Activated CD4-positive, alpha-beta T cell treated with anti-CD3 and anti-CD28 coated beads for 48 hours (primary cell): ENCODE measurements around the gene NDUFB2.
"Not testable (repeated sequence)": the region's sequence is repeated elsewhere in the genome, so short reads cannot be mapped to it uniquely, and the experiment has no call there.

Experiments used
- DNase-seq: peaks from one replicate; pipeline ENCODE4 v3.0.0-alpha.2; 2020

The NDUFB2 gene

DNA sequence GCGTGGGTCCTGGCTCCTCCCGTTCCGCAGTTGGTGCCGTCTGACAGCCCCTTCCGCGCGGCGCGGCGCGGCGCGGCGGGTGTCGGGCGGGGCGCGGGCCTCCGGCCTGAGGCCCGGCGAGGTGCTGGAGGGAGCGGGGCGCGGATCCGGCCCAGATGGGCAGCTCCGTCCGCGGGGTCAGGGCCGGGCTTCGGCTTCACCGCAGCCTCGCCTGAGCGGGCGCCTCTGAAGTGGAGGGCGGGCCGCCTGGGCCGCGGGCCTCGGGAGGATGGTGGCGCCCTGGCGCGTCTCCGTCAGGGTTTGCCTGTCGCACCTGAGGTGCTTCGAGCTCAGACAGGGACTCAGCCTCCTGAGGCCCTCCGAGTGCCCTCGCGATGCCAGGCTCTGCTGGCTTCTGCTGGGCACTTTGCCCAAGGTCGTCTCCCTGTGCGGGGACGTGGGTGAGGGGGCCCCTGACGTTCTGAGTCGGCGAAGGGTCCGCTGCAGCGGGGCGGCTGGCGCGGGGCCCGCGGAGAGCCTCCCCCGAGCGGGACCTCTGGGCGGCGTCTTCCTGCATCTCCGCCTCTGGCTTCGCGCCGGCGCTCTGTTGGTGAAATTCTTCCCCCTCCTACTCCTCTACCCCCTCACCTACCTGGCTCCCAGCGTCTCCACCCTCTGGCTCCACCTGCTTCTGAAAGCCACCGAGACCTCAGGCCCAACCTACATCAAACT lies 23.3 kb upstream of the NDUFB2 start:
- DNase-seq: peak; percentile 65

DNA sequence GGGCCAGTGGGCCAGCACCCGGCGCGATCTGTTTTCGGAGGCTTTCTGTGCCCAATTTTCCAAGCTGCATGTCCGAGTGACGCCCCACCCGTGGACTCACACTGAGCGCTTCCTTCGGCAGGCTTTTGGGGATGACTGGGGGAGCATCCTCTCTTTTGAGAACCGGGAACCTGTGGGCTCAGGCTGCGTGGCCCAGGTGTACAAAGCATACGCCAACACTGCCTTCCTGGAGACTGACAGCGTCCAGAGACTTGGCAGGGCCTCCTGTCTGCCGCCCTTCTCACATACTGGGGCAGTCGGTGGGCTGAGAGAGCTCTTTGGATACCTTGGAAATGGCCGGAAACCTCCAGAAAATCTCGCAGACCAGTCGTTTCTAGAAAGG lies 22.7 kb upstream of the NDUFB2 start:
- no peak for DNase-seq

DNA sequence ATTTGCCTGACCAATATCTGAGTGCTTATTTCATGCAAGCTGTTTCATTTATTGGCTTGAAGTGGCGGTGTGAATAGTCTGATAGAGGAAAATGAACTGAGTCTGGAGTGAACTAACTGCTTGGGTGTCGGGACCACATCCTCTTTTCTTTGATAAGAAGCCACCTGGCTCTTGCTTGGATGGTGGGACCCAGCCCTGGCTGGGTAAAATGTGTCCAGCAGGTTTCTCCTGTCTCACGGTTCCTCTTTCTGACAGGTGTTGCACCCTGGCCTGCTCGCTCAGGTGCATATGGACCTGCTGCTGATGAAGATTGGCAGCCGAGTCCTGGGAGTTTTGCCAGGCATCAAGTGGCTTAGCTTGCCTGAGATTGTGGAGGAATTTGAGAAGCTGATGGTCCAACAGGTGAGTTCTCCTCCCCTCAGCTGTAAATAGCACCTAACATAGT lies 22.1 kb upstream of the NDUFB2 start:
- no peak for DNase-seq

DNA sequence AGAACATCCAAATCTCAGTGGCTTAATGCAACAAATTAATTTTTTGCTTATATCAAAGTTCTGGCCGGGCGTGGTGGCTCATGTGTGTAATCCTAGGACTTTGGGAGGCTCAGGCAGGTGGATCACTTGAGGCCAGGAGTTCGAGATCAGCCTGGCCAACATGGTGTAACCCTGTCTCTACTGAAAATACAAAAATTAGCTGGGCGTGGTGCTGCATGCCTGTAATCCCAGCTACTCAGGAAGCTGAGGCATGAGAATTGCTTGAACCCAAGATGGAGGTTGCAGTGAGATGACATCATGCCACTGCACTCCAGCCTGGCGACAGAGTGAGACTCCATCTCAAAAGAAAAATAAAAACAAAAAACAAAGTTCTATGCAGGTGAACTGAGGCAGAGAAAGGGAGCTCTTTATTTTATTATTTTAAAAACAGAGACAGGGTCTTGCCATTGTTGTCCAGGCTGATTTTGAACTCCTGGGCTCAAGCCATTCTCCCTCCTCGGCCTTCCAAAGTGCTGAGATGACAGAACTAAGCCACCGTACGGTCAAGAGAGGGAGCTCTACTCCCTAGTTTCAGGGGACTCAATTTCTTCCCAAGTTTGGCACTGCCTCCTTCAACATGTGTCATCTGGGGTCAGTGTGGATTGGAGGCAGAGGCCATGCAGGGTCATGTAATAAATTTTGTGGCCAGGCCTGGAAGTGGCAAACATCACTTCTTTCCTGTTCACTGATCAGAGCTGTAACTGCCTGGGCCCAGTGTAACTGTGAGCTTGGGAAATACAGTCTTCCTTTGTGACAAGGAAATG lies 21.4 kb upstream of the NDUFB2 start:
- no peak for DNase-seq

DNA sequence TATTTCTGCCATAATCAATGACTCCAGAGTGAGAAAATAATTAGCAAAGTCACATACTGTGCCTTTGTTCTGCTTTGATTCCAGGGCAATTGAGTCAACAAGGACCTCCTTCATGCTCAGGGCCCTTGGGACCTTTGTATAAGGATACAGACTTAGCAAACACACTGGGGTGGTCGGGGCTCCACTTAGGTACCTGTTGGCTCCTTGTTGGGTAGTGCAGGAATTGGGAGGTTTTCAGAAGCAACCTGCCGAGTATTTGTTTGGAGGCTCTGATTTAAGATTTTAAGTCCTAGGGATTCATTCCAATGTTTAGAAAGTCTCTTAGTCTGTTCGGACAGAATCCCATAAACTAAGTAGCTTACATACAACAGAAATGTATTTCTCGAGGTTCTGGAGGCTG lies 20.8 kb upstream of the NDUFB2 start:
- DNase-seq: no peak

DNA sequence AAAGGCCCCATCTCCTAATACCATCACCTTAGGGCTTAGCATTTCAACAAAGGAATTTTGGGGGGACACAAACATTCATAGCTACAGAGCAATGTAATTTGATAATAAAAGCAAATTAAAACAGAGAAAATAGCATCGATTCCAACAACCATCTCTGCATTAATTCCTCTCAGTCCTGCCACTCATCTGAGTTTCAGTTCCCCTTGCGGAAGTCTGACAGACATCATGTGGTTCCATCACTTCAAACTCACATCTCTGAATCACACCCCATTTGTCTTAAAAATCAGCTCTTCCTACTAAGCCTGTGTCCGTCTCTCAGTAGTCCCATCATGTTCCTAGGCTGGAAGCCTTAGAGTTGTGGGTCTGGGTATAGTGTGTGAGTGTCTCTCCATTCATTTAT lies 20.2 kb upstream of the NDUFB2 start:
- no peak for DNase-seq

DNA sequence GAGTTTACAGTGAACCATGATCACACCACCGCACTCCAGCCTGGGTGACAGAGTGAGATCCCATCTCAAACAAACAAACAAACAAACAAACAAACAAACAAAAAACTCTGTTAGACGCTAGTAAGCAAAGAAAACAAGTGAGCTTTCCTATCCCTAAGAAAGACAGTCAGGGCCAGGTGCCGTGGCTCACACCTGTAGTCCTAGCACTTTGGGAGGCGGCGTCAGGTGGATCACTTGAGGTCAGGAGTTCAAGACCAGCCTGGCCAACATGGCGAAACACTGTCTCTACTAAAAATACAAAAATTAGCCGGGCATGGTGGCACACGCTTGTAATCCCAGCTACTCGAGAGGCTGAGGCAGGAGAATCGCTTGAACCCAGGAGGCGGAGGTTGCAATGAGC lies 19.6 kb upstream of the NDUFB2 start:
- DNase-seq: not testable (repeated sequence)

DNA sequence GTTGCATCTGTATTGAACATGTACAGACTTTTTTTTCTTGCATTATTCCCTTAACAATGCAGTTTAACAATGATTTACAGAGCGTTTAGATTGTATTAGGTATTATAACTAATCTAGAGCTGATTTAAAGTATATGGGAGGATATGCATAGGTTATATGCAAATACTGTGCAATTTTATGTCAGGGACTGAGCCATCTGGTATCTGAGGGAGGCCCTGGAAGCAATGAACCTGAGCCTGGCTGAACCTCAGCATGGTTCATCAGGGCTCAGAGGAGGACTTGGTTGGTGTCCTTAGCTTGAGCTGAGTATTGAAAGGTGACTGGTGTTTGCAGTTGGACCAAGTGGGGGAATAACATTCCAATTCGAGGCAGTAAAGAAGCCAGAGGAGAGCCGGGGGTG lies 19.0 kb upstream of the NDUFB2 start:
- no peak for DNase-seq

DNA sequence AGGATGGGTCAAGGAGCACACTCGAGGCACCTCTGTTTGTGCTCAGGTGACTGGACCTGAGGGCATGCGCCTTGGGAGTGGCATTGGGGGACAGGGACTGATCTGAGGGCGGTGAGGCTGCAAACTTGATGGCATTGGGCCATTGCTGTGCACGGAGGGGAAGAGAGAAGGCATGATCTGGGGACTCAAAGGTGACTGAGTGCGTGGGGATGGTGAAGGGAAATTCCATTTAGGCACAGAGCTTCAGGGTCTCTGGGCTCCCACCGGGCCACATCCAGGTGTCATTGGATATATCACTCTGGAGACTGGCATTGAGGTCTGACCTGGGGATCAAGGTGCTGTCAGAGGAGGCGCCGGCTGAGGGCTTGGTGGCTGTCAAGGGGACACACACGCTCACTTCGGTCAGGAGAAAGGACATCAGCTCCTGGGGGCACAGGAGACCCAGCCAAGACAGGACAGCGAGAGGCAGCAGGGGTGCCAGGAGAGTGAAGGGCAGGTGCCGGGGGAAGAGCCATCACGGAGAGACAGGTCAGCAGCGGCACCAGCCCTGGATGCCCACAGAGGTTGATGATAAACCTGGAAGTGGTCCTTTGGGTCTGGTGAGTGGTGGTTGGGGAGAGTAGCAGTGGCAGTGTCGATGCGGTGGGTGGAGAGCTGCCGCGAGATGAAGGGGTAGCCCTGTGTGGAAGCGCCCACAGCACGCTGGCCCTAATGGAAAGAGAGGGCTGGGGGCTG lies 18.3 kb upstream of the NDUFB2 start:
- DNase-seq: no peak

DNA sequence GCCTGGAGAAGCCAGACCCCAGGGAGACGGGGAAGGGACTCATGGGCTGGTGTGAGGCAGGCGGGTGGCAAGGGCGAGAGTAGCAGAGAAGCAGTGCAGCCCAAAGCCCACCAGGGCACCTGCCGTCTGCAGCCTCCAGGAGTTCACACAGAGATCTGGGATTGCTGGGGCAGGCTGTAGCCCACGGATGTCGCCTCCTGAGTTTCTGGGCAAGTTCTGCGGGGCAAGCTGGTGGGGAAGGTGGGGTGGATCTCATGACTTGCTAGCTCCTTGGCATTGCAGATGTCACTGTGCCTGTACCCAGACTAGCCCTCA lies 17.7 kb upstream of the NDUFB2 start:
- DNase-seq: no peak

DNA sequence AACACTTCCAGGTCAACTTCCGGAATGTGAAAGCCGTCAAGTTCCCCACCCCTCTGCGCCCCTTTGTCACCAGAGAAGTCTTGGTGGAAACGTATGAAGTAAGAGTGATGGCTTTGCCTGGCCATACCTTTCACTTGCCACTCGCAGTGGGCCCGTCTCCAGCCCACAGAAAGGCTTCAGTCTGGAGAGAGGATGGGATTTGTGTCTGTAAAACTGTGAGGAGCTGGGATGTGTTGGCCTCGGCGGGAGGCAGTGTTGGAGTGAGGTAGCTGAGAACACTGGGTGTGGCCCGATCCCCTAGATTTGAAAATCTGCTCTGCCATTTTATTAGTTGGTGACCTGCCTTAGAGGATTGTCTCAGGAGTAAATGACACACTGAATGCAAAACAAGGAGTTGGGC lies 17.3 kb upstream of the NDUFB2 start:
- no peak for DNase-seq

DNA sequence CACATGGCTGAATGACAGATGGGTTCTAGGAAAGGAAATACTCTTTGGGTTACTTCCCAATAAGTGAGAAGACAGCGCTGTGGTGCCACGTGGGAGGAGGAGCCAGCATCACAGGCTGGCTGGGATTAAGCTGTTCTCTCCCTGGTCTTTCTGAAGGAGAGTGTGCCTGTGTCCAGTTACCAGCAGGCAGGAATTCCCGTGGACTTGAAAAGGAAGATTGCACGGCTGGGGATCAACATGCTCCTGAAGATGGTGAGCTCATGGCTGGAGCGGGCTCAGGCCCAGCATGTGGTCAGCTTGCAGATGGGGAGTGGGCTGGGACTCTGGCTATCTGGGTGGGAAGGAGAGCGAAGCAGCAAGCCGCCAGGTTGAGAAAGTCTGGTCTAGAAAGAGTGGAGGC lies 15.6 kb upstream of the NDUFB2 start:
- DNase-seq: no peak

DNA sequence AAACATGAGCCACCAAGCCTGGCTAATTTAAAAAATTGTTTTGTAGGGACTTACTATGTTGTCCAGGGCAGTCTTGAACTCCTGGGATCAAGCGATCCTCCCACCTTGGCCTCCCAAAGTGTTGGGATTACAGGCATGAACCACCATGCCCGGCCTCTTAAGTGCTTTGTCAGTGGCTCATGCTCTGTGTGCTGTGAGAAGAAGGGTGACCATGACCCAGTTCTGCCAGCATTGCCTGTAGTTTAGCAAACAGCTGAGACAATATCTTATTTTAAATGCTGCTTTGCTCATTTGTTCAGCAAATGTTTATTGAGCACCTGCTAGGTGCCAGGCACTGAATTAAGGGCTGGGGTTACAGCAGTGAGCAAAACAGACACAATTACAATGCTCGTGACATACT lies 14.7 kb upstream of the NDUFB2 start:
- no peak for DNase-seq

DNA sequence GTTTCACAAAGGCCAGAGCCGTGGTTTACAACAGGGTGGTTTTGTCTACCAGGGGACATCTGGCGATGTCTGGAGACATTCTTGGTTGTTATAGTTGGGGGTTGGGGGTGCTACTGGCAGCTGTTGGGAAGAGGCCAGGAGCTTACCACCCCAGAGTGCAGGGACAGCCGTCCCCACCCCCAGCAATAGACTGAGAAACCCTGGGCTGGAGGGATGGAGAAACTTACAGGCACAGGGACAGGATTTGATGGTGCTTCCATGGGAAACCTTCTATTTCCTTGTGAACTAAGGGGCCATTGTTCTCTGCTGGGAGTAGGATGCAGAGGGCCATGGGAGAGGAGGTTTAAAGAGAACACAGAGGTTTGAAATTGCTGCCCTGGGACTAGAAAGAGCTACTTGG lies 12.9 kb upstream of the NDUFB2 start:
- DNase-seq: no peak

DNA sequence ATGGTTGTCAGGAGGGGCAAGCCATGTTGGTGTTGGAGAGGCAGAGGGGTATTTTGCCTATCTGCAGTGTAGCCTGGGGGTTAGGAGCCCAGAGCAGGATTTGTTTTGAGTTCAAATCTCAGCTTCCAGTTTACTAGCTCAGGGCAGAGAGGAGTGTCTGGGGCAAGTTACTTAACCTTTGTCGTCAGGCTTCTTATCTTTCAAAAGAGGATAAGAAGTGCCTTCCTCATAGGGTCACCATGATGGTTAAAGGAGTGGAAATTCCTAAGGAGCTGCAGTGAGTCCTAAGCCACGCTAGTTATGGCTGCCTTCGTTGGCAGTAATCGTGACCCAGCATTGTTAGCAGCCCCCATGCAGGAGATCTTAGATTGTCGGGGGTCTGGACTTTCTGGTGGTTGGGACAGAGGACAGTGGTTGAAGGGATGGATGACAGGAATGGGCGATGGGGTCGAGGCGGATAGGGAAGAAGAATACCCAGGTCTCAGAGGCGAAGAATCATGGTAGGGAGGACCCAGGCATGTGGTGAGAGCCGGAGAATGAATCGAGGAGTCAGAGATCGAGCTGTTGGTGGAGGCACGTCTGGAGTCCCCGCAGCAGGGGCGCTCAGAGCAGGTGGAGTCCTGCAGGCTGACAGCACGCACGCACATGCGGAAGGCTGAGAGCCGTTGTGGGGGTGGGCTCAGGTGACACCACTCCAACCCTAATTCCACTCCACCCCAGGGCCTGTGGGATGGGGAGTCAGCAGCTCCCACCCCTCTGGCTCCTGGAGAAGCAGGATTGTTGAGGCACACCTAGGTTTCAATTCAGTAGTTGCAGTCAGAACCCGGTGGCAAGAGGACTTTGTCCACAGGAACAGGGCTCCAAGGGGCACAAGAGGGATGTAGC lies 12.2 kb upstream of the NDUFB2 start:
- DNase-seq: no peak

DNA sequence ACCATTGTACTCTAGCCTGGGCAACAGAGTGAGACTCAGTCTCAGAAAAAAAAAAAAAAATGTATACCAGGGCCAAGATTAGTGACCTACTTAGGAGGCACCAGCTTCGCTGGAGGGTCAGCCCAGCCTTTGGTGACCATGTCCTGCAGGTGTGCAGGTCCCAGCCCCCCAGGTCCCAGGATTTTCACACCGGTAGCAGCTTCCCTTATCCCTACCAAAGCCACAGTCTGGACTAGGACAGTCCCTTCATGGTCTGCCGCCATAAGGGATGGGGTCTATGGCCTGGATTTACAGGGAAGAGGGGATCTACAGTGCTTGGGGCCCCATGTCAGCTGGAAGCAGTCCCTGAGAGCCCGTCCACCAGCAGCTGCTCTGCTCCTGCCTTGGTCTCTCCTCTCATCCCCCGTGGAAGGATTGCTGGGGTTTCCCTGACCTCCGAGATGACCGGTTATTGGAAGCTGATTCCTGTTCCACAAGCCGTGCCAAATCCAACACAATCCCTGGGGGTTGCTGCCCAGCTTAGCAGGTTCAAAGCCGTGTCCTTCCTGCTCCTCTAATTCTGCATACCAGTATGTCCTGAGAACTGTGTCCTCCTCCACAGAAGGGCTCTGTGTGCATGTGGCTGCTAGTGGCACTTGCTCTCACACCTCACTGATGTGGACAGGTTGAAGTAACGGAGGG lies 11.0 kb upstream of the NDUFB2 start:
- no peak for DNase-seq

DNA sequence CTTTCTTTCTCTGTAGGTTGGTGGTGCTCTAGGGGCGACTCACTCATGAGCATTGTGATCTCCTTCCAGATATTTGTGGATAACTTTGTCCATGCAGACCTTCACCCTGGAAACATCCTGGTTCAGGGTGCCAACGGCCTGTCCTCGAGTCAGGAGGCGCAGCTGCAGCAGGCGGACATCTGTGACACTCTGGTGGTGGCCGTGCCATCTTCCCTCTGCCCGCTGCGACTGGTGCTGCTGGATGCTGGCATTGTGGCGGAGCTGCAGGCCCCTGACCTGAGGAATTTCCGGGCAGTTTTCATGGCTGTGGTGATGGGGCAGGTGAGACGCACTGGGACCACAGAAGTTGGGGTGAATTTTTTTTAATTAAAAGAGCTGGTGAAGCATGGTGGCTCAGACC lies 9.6 kb upstream of the NDUFB2 start:
- DNase-seq: no peak

DNA sequence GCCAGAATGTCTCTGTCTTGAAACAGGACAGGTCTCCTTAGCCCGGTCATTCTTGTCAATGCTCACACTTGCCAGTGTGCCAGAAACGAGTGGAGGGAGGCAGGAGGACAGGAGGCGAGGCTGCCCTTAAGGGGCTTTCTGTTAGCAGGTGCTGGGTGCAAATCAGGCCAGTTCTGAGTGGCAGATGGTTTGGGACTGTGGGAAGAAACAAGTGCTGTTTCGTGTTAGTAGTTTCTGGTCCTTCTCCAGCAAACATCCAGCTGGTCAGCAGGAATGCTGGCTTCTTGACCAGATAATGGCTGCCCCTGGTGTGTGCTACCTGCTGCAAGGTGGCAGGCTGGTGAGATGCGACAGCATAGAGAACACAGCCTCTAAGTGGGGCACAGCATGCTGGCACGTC lies 8.2 kb upstream of the NDUFB2 start:
- no peak for DNase-seq

DNA sequence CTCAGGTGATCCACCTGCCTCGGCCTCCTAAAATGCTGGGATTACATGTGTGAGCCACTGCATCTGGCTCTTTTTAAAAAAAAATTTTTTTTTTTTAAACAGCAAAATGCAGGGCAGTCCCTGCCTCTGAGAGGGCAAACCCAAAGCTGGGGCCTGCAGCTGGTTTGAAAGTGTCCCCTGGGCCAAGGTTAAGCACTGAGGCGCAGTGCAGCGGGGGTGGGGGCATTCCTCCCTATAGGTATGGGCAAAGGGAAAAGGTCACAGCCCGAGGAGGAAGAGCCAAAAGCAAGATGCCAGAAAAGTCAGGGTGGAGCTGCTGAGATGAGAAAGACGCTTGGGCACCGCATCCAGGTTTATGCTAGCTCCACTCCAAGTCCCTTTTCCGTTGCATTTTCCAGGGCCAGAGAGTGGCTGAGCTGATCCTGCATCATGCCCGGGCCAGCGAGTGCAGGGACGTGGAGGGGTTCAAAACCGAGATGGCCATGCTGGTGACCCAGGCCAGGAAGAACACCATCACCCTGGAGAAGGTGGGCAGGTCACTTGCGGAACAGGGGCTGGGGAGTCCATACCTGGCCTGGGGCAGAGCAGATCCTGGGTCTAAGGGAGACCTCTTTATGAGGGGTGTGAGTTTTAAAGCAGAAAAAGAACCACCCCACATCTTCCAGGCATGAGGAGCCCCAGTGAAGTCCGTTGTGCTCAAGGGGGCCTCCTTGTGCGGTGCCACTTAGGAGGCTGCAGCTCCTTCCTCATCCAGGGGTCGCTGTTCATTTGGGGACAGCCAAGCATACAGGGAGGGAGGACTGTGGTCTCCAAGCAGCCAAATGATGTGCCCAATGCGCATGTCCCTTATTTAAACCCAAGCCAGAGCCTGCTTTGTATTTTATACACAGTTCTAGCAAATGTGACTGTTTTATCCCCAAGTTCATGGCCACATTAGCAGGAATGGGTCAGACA lies 7.0 kb upstream of the NDUFB2 start:
- no peak for DNase-seq

DNA sequence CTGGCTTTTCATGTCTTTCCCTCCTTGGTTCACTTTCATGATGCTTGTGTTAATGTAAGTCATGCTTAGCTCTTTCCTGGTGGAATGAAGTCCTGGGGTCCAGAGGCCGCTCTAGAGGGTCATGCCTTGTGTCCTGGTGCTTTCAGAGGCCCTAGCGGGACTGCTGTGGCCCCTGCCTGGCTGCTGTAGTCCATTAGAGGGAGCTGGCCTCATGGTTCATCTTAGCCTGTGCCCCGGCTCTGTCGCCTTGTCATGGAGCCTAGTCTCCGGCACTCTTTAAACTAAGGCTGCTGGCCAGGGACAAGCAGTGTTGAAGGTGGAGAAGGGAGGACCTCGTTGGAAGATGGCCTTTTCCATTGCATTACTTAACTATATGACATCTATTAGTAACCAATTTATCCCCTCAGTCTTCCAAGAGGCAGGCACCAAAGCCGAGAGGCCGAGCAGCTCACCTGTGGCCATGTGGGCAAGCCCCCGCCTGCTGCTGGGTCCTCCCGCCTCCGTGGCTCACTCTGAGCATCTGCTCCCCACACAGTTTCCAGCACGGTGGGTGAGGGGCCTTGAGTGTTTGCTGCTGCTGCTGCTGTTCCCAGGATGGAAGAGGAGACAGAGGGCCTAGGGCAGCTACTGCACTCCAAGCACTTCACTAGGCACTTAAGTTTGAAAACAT lies 5.0 kb upstream of the NDUFB2 start:
- DNase-seq: no peak

DNA sequence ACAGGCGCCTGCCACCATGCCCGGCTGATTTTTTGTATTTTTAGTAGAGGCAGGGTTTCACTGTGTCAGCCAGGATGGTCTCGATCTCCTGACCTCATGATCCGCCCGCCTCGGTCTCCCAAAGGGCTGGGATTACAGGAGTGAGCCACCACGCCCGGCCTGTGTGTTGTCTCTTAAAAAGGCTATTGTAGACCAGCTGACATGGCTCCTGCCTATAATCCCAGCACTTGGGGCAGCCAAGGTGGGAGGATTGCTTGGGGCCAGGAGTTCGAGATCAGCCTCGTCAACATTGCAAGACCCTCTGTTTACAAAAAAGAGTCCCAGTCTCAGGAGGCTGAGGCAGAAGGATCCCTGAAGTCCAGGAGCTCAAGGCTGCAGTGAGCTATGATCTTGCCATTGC lies 2.7 kb upstream of the NDUFB2 start:
- DNase-seq: not testable (repeated sequence)
